ENCODE measurements around the gene MRPL36.

The MRPL36 gene

DNA sequence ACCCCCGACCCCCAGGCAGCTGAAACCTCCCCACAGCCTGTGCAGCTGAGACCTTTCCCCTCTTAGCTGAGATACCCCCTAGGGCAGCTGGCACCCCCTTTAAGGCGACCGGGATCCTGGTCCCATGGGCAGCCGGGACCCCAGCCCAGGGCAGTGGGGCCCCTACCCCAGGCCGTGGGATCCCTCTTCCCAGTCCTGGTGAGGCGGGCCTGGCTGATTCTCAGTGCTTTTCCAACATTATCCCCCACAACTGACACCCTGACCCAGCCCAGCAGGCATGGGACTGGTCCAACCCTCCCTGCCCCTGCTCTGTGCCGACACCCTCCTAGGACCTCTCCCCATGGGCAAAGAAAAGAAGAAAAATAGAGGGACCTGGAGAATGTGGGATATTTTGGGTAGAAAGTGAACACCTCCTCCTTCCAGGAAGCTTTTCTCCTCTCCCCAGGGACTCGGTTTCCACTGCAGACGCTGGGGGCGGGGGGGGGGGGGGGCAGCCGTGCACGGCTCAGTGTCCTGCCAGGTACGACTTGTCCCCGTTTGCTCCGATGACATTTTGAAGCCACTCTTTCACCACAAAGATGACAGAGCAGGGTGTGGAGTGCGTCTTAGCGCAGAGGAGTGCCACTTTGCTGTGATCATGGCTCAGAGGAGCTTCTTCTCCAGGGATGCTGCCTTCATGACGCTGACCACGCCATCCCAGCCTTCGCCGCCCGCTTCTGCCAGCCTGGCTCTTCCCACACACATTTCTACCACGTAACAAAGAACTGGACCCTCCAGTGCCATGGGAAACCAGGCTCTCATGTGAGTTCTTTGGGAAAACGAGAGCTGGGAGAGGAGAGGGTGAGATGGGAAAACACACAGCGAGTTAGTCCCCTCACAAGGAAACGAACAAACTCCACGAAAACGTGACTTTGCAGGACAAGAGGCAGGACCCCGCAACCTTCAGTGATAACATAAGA is 47.5 kb downstream of the MRPL36 start:
- H3K14ac ChIP-seq (ENCODE audit: low read length in 2 of 2): no peak overlapping the region
- H2AK5ac ChIP-seq (ENCODE audit: low read length, severe bottlenecking): no peak overlapping the region
- no peak overlapping the region for H3K9ac ChIP-seq (ENCODE audit: low read length)
- peaks cover 0 to 46% of the 10 kb centered on the region in 2 experiments for H3K27me3 ChIP-seq (ENCODE audit: control insufficient read depth in 1 of 2, insufficient read depth in 1 of 2, low read length in 2 of 2)
- no peak overlapping the region for H2BK15ac ChIP-seq (ENCODE audit: low read depth, poor library complexity, severe bottlenecking)
- H4K8ac ChIP-seq (ENCODE audit: low read length): no peak overlapping the region
- DNase-seq: no peak
- no peak overlapping the region for H4K91ac ChIP-seq (ENCODE audit: low read length)
- H3K4me1 ChIP-seq (ENCODE audit: control insufficient read depth, insufficient read depth, low read depth, low read length): no peaks in the 10 kb centered on the region
- H3K27ac ChIP-seq (ENCODE audit: low read length, poor library complexity, severe bottlenecking): no peak overlapping the region
- H3K18ac ChIP-seq (ENCODE audit: low read depth in 1 of 2, low read length in 2 of 2): no peak overlapping the region
- H2BK120ac ChIP-seq (ENCODE audit: low read depth, low read length): no peak overlapping the region
- no peak overlapping the region for H2BK5ac ChIP-seq (ENCODE audit: low read depth, low read length, poor library complexity, severe bottlenecking)
- H3K23ac ChIP-seq (ENCODE audit: low read length in 2 of 2): no peak overlapping the region
- H2AFZ ChIP-seq (ENCODE audit: low read depth, low read length): no peak overlapping the region
- H3K4me2 ChIP-seq (ENCODE audit: low read length, poor library complexity, severe bottlenecking): no peak overlapping the region
- 81% methylated on average over 22 of the region's 29 CpGs for WGBS
- no peaks in the 10 kb centered on the region for H3K9me3 ChIP-seq (ENCODE audit: control insufficient read depth, low read length)
- no peaks in the 10 kb centered on the region for H3K79me1 ChIP-seq (replicated peaks; ENCODE audit: low read length, poor library complexity, severe bottlenecking)
- no peak overlapping the region for H3K4ac ChIP-seq (ENCODE audit: low read depth in 1 of 2, low read length in 2 of 2)
- no peak overlapping the region for H2BK12ac ChIP-seq (ENCODE audit: low read length in 2 of 2)
- H3K36me3 ChIP-seq (ENCODE audit: control insufficient read depth in 1 of 2, insufficient read depth in 2 of 2, low read depth in 1 of 2, low read length in 2 of 2): no peaks in the 10 kb centered on the region
- no peak overlapping the region for H3K4me3 ChIP-seq (ENCODE audit: insufficient read depth in 1 of 2, low read depth in 1 of 2, low read length in 2 of 2)

DNA sequence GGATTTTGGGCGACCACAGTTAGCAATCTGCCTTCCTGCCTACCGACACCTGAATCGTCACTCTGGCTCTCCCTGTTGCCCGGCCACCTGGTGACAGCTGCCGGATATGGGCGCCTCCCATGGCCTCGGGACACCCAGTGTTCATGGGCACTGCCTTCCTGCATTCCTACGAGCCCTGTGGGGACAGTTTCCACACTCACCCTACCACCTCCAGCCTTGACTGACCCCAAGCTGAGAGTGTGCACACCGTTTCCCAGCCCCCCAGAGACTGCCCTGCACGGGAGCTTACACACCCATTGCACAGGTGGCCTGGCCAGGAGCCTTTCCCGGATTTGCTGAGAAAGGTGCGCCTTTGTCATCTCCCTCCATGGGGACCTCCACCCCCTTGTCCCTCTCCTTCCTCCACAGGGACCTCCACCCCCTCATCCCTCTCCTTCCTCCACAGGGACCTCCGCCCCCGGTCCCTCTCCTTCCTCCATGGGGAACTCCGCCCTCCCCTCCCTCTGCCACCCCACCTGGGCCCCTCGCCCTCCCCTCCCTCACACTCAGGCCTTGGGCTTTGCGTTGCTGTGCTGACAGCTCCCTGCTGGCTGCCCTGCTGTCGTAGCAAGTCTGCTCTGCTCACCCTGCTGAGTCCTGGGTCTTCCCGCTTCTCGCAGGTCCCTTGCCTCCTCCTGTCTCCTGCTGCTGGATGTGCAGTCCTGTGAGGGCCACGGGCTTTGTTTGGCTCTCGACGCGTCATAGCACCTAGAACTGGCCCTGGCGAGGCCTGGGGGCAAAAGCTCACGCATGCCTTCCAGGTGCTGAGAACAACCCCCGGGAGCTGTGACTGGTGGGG is 48.4 kb downstream of the MRPL36 start:
- H2BK120ac ChIP-seq (ENCODE audit: low read depth, low read length): no peak overlapping the region
- no peaks in the 10 kb centered on the region for H3K79me1 ChIP-seq (replicated peaks; ENCODE audit: low read length, poor library complexity, severe bottlenecking)
- H3K36me3 ChIP-seq (ENCODE audit: control insufficient read depth in 1 of 2, insufficient read depth in 2 of 2, low read depth in 1 of 2, low read length in 2 of 2): no peaks in the 10 kb centered on the region
- 68% methylated on average over 27 of the region's 27 CpGs for WGBS
- no peak overlapping the region for H2BK12ac ChIP-seq (ENCODE audit: low read length in 2 of 2)
- H3K9ac ChIP-seq (ENCODE audit: low read length): no peak overlapping the region
- peaks cover 0 to 41% of the 10 kb centered on the region in 2 experiments for H3K27me3 ChIP-seq (ENCODE audit: control insufficient read depth in 1 of 2, insufficient read depth in 1 of 2, low read length in 2 of 2)
- H3K18ac ChIP-seq (ENCODE audit: low read depth in 1 of 2, low read length in 2 of 2): no peak overlapping the region
- no peak overlapping the region for H2AFZ ChIP-seq (ENCODE audit: low read depth, low read length)
- H3K9me3 ChIP-seq (ENCODE audit: control insufficient read depth, low read length): no peaks in the 10 kb centered on the region
- no peak for DNase-seq
- H4K91ac ChIP-seq (ENCODE audit: low read length): no peak overlapping the region
- no peak overlapping the region for H3K27ac ChIP-seq (ENCODE audit: low read length, poor library complexity, severe bottlenecking)
- H3K14ac ChIP-seq (ENCODE audit: low read length in 2 of 2): no peak overlapping the region
- H3K23ac ChIP-seq (ENCODE audit: low read length in 2 of 2): no peak overlapping the region
- no peak overlapping the region for H2BK5ac ChIP-seq (ENCODE audit: low read depth, low read length, poor library complexity, severe bottlenecking)
- H3K4me1 ChIP-seq (ENCODE audit: control insufficient read depth, insufficient read depth, low read depth, low read length): no peaks in the 10 kb centered on the region
- no peak overlapping the region for H4K8ac ChIP-seq (ENCODE audit: low read length)
- H2BK15ac ChIP-seq (ENCODE audit: low read depth, poor library complexity, severe bottlenecking): no peak overlapping the region
- H3K4me3 ChIP-seq (ENCODE audit: insufficient read depth in 1 of 2, low read depth in 1 of 2, low read length in 2 of 2): no peak overlapping the region
- H3K4ac ChIP-seq (ENCODE audit: low read depth in 1 of 2, low read length in 2 of 2): no peak overlapping the region
- H3K4me2 ChIP-seq (ENCODE audit: low read length, poor library complexity, severe bottlenecking): no peak overlapping the region
- no peak overlapping the region for H2AK5ac ChIP-seq (ENCODE audit: low read length, severe bottlenecking)

DNA sequence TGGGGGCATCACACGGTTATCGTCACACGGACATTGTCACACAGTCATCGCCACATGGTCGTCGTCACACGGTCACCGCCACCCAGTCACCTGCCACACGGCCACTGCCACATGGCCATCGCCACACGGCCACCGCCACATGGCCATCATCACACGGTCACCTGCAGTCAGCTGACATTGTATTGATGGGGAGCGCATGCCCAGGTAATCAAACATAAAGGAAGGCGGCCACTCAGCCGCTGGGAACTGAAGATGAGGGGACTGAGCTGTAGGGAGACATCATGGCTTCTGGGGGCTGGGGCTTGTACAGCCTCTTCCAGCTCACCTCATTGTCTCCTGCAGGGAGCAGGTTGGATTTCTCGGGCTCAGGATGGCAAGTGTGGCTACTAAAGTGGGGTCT is 49.2 kb downstream of the MRPL36 start:
- no peak overlapping the region for H3K4me3 ChIP-seq (ENCODE audit: insufficient read depth in 1 of 2, low read depth in 1 of 2, low read length in 2 of 2)
- H3K4me2 ChIP-seq (ENCODE audit: low read length, poor library complexity, severe bottlenecking): no peak overlapping the region
- H2BK5ac ChIP-seq (ENCODE audit: low read depth, low read length, poor library complexity, severe bottlenecking): no peak overlapping the region
- no peak overlapping the region for H3K18ac ChIP-seq (ENCODE audit: low read depth in 1 of 2, low read length in 2 of 2)
- no peak overlapping the region for H3K14ac ChIP-seq (ENCODE audit: low read length in 2 of 2)
- 93% methylated on average over 17 of the region's 17 CpGs for WGBS
- no peak for DNase-seq
- no peak overlapping the region for H4K91ac ChIP-seq (ENCODE audit: low read length)
- H4K8ac ChIP-seq (ENCODE audit: low read length): no peak overlapping the region
- no peak overlapping the region for H3K4ac ChIP-seq (ENCODE audit: low read depth in 1 of 2, low read length in 2 of 2)
- H3K9me3 ChIP-seq (ENCODE audit: control insufficient read depth, low read length): no peaks in the 10 kb centered on the region
- no peak overlapping the region for H2AK5ac ChIP-seq (ENCODE audit: low read length, severe bottlenecking)
- H3K79me1 ChIP-seq (replicated peaks; ENCODE audit: low read length, poor library complexity, severe bottlenecking): no peaks in the 10 kb centered on the region
- H3K9ac ChIP-seq (ENCODE audit: low read length): no peak overlapping the region
- no peak overlapping the region for H3K23ac ChIP-seq (ENCODE audit: low read length in 2 of 2)
- H2BK15ac ChIP-seq (ENCODE audit: low read depth, poor library complexity, severe bottlenecking): no peak overlapping the region
- no peak overlapping the region for H2AFZ ChIP-seq (ENCODE audit: low read depth, low read length)
- H3K27me3 ChIP-seq (ENCODE audit: control insufficient read depth in 1 of 2, insufficient read depth in 1 of 2, low read length in 2 of 2): peaks cover 0 to 34% of the 10 kb centered on the region in 2 experiments
- H2BK120ac ChIP-seq (ENCODE audit: low read depth, low read length): no peak overlapping the region
- H3K4me1 ChIP-seq (ENCODE audit: control insufficient read depth, insufficient read depth, low read depth, low read length): no peaks in the 10 kb centered on the region
- H2BK12ac ChIP-seq (ENCODE audit: low read length in 2 of 2): no peak overlapping the region
- H3K27ac ChIP-seq (ENCODE audit: low read length, poor library complexity, severe bottlenecking): no peak overlapping the region
- H3K36me3 ChIP-seq (ENCODE audit: control insufficient read depth in 1 of 2, insufficient read depth in 2 of 2, low read depth in 1 of 2, low read length in 2 of 2): no peaks in the 10 kb centered on the region

All from mesenchymal stem cell (in vitro differentiated cells and primary cell).